K562 (cell line): Measurements from ENCODE around the gene APOL4. TPM values are rescaled to one million over a fixed set of nuclear protein-coding genes. Genes with fewer than 3 reads are reported as not detected.

Source experiments
- ATAC-seq: fragments of 200-7000 bp; cut with Tn5 transposase; 3 replicates; pipeline ENCODE4 v1.9.1; 2020; ENCODE audit warnings: moderate library complexity
- BruUV-seq: library from RNA; stranded (reverse); fragments of 400-500 nt; replicated peaks from 2 replicates; lab custom pipeline; 2021; lab: Mats Ljungman, UMichigan
- CTCF ChIA-PET: fragments of 300-600 bp; formaldehyde crosslinking; extraction: SDS; loops from one replicate; lab custom pipeline; 2021; ENCODE audit warnings: low intra/inter-chr PET ratio; lab: Yijun Ruan, JAX
- POLR2A ChIA-PET: fragments of 300-600, 350-650 bp; sonication (Branson Sonifier 250); formaldehyde crosslinking; extraction: SDS; loops from one replicate; lab custom pipeline; 2021; ENCODE audit warnings: antibody characterized with exemption, inconsistent platforms; lab: Yijun Ruan, JAX
- DNase-seq, 4 experiments: peaks; one replicate each; pipeline versions ENCODE4 v3.0.0 to v3.0.0-alpha.2; 2011 to 2018; ENCODE audit warnings: low spot score in 3 of 4, mixed read lengths in 3 of 4; ENCODE audit errors: extremely low read depth in 1 of 4
- FAIRE-seq: peaks from 2 replicates; lab custom pipeline; 2011; peaks lifted over from hg19 to GRCh38; lab: Jason Lieb, UNC
- H2AFZ ChIP-seq: 2 replicates; pipeline ENCODE4 v1.6.0; 2011; ENCODE audit warnings: low read depth, low read length, control low read depth, inconsistent platforms
- H3K27ac ChIP-seq: fragments of 200-600 bp; 3 replicates; pipeline ENCODE4 v1.8.0; 2011; ENCODE audit warnings: low read depth, mild to moderate bottlenecking, control low read depth, inconsistent platforms, low read length, moderate library complexity, mixed read lengths; ENCODE audit errors: extremely low read depth
- H3K27me3 ChIP-seq, 2 experiments: fragments of 300-600 bp in 1 of 2; 2 replicates in 1 of 2; 3 replicates in 1 of 2; pipeline versions ENCODE4 v1.6.0 to v1.8.0; 2011; ENCODE audit warnings: inconsistent platforms in 2 of 2, low read length in 2 of 2, mild to moderate bottlenecking in 1 of 2, mixed read lengths in 1 of 2, moderate library complexity in 1 of 2; ENCODE audit not compliant: control insufficient read depth in 2 of 2, insufficient read depth in 2 of 2
- H3K36me3 ChIP-seq: fragments of 300-600 bp; 3 replicates; pipeline ENCODE4 v1.8.0; 2011; ENCODE audit warnings: mild to moderate bottlenecking, low read length, inconsistent platforms; ENCODE audit not compliant: control insufficient read depth, insufficient read depth
- H3K4me1 ChIP-seq, 2 experiments: fragments of 200-600 bp in 1 of 2; replicated peaks in 1 of 2; 2 replicates in 1 of 2; 3 replicates in 1 of 2; pipeline versions ENCODE4 v1.5.1 to v1.8.0; 2011; ENCODE audit warnings: inconsistent platforms in 2 of 2, low read length in 2 of 2, mild to moderate bottlenecking in 1 of 2, mixed read lengths in 1 of 2, moderate library complexity in 1 of 2; ENCODE audit not compliant: control insufficient read depth in 2 of 2, insufficient read depth in 2 of 2
- H3K4me2 ChIP-seq: 2 replicates; pipeline ENCODE4 v1.6.1; 2011; ENCODE audit warnings: low read length, control low read depth, inconsistent platforms, mixed read lengths; ENCODE audit not compliant: insufficient read depth
- H3K4me3 ChIP-seq: fragments of 200-600 bp; sonication (generic), shearing (Covaris generic); 2 replicates; pipeline ENCODE4 v1.5.1; 2016; ENCODE audit warnings: control low read depth, inconsistent platforms
- H3K79me2 ChIP-seq: fragments of 200-600 bp; 3 replicates; pipeline ENCODE4 v1.8.0; 2011; ENCODE audit warnings: low read length, inconsistent platforms; ENCODE audit not compliant: control insufficient read depth, insufficient read depth
- H3K9ac ChIP-seq, 2 experiments: 2 replicates each; pipeline versions ENCODE4 v1.6.0 to v1.6.1; 2011; ENCODE audit warnings: low read depth in 2 of 2, low read length in 2 of 2, control low read depth in 1 of 2, inconsistent platforms in 1 of 2, mild to moderate bottlenecking in 1 of 2, mixed read lengths in 1 of 2; ENCODE audit not compliant: insufficient read depth in 1 of 2
- H3K9me1 ChIP-seq: one replicate; pipeline ENCODE4 v1.6.0; 2011; ENCODE audit warnings: inconsistent platforms, mild to moderate bottlenecking, low read length, moderate library complexity; ENCODE audit not compliant: control insufficient read depth, insufficient read depth
- H3K9me3 ChIP-seq: replicated peaks from 2 replicates; pipeline ENCODE4 v1.5.1; 2011; ENCODE audit warnings: low read depth, low read length, inconsistent platforms; ENCODE audit not compliant: control insufficient read depth, insufficient read depth
- H4K20me1 ChIP-seq: replicated peaks from 2 replicates; pipeline ENCODE4 v1.6.1; 2011; ENCODE audit warnings: low read length, inconsistent platforms, mixed read lengths; ENCODE audit not compliant: control insufficient read depth, insufficient read depth
- ARID2 ChIP-seq: fragments of 450-650 bp; IDR thresholded peaks from 2 replicates; pipeline ENCODE4 v1.6.1; 2017; ENCODE audit warnings: antibody characterized with exemption, mild to moderate bottlenecking
- DNMT1 ChIP-seq: fragments of 450-650 bp; IDR thresholded peaks from 2 replicates; pipeline ENCODE4 v1.6.1; 2016; ENCODE audit warnings: antibody characterized with exemption, mild to moderate bottlenecking
- FOXM1 ChIP-seq, 2 experiments: fragments of 450-650 bp in 1 of 2; sonication (generic) in 1 of 2; formaldehyde crosslinking in 1 of 2; IDR thresholded peaks; 2 replicates each; pipeline versions ENCODE4 v1.6.1 to v1.9.0; 2017 to 2022; ENCODE audit warnings: low read depth in 2 of 2, mild to moderate bottlenecking in 2 of 2, missing genetic modification reagents in 1 of 2, moderate library complexity in 1 of 2
- HDGF ChIP-seq: fragments of 450-650 bp; IDR thresholded peaks from 2 replicates; pipeline ENCODE4 v1.6.1; 2016
- KHSRP ChIP-seq: fragments of 450-650 bp; IDR thresholded peaks from 2 replicates; pipeline ENCODE4 v1.6.1; 2017
- KLF6 ChIP-seq: fragments of 250-450 bp; sonication (Bioruptor Pico); IDR thresholded peaks from 2 replicates; pipeline ENCODE4 v1.4.0; 2020; ENCODE audit warnings: mild to moderate bottlenecking, moderate library complexity, borderline replicate concordance
- L3MBTL2 ChIP-seq: fragments of 450-650 bp; IDR thresholded peaks from 2 replicates; pipeline ENCODE4 v1.6.1; 2016; ENCODE audit warnings: mild to moderate bottlenecking, moderate library complexity
- NR2C1 ChIP-seq, 2 experiments: fragments of 450-650 bp; IDR thresholded peaks; 2 replicates each; pipeline ENCODE4 v1.6.1; 2017; ENCODE audit warnings: mild to moderate bottlenecking in 2 of 2, antibody characterized with exemption in 1 of 2, inconsistent platforms in 1 of 2, missing compliant biosample characterization in 1 of 2, missing genetic modification characterization in 1 of 2
- NUFIP1 ChIP-seq: fragments of 450-650 bp; IDR thresholded peaks from 2 replicates; pipeline ENCODE4 v1.6.1; 2018; ENCODE audit not compliant: partially characterized antibody
- POLR3G ChIP-seq: IDR thresholded peaks from 2 replicates; pipeline ENCODE4 v1.6.1; 2011; ENCODE audit not compliant: insufficient read length, insufficient replicate concordance; ENCODE audit errors: extremely low read depth
- SAFB2 ChIP-seq: fragments of 200-400 bp; formaldehyde crosslinking; IDR thresholded peaks from 2 replicates; pipeline ENCODE4 v1.6.1; 2018; ENCODE audit warnings: borderline replicate concordance, low read length, low read depth, moderate library complexity; ENCODE audit not compliant: severe bottlenecking
- SMARCB1 ChIP-seq: IDR thresholded peaks from 2 replicates; pipeline ENCODE4 v1.6.1; 2011; ENCODE audit warnings: improper control_type of control experiment, low read depth; ENCODE audit not compliant: insufficient read length
- SOX6 ChIP-seq: fragments of 450-650 bp; IDR thresholded peaks from 2 replicates; pipeline ENCODE4 v1.6.1; 2014; ENCODE audit warnings: mild to moderate bottlenecking
- SRSF7 ChIP-seq: fragments of 200-400 bp; formaldehyde crosslinking; optimal IDR thresholded peaks from 2 replicates; pipeline ENCODE3; 2017; ENCODE audit warnings: mild to moderate bottlenecking, low read depth, low read length
- TCF3 ChIP-seq: sonication (generic); formaldehyde crosslinking; IDR thresholded peaks from 2 replicates; pipeline ENCODE4 v1.4.0; 2020; ENCODE audit warnings: mild to moderate bottlenecking, missing genetic modification reagents
- ZBTB11 ChIP-seq, 3 experiments: fragments of 200-800 bp in 1 of 3; fragments of 250-450 bp in 1 of 3; fragments of 450-650 bp in 1 of 3; sonication (Bioruptor Pico) in 1 of 3; sonication (Bioruptor generic) in 1 of 3; formaldehyde crosslinking in 1 of 3; IDR thresholded peaks; 2 replicates each; pipeline versions ENCODE4 v1.6.1 to v1.8.0; 2016 to 2022; ENCODE audit warnings: mild to moderate bottlenecking in 2 of 3, missing genetic modification characterization in 2 of 3, missing compliant biosample characterization in 1 of 3, moderate library complexity in 1 of 3
- ZNF384 ChIP-seq: IDR thresholded peaks from 2 replicates; pipeline ENCODE4 v1.6.1; 2012; ENCODE audit warnings: low read depth, low read length, improper control_type of control experiment
- ZNF76 ChIP-seq: fragments of 250-450 bp; sonication (Bioruptor Pico); IDR thresholded peaks from 2 replicates; pipeline ENCODE4 v1.4.0; 2020; ENCODE audit warnings: mild to moderate bottlenecking, moderate library complexity, borderline replicate concordance
- WGBS: fragments of 100-300 bp; shearing (Covaris generic); methylation state at CpG from one replicate; pipeline ENCODE4 v1.1.6; 2016; ENCODE audit warnings: low coverage, mixed read lengths; ENCODE audit not compliant: insufficient coverage; ENCODE audit errors: missing lambda C conversion rate; 5-methylcytosine and 5-hydroxymethylcytosine counted together
- in situ Hi-C: fragments of 300-500 bp; cut with MboI; formaldehyde crosslinking; loops from 4 replicates; pipeline ENCODE4 v1.15.0; 2018; ENCODE audit warnings: inconsistent platforms, mixed read lengths
- intact Hi-C: fragments of 100-400 bp; cut with micrococcal nuclease; formaldehyde crosslinking; loops from 2 replicates; pipeline ENCODE4 v1.14.2; 2022
- polyA plus RNA-seq, 8 experiments: library from polyadenylated mRNA; depleted of rRNA in 4 of 8; stranded (reverse) in 5 of 8; unstranded in 3 of 8; fragments of >200 nt; fragmentation: Nextera tagmentation in 2 of 8; fragmentation: Illumina TruSeq in 1 of 8; extraction: Ambion mirVana in 2 of 8; extraction: Trizol in 1 of 8; gene quantifications; 2 replicates each; pipeline versions ENCODE4 v1.2.1 to v1.2.3, GENCODE V29; 2011 to 2014; ENCODE audit warnings: inconsistent platforms in 1 of 8, missing spikeins in 1 of 8
- total RNA-seq, 7 experiments: library from RNA; depleted of rRNA in 6 of 7; stranded (reverse); fragments of >200 nt in 6 of 7; fragmentation: Illumina TruSeq in 2 of 7; extraction: Trizol in 2 of 7; gene quantifications; 2 replicates each; pipeline versions ENCODE4 v1.2.1 to v1.2.3, GENCODE V29; 2011 to 2021; ENCODE audit warnings: low replicate concordance in 1 of 7

Gene APOL4
- total and polyA plus RNA-seq, 9 of the 15 experiments (the other 6 are each of a cell fraction or from before 2014, with no cell fraction given), result 6.5 to 15.0 (median 9.8) TPM

- TF ChIP-seq ZBTB11 (CRISPR knock-in tag; IDR thresholded peaks at IDR 0.05) (no peak), POLR3G (no peak)
- TF ChIP-seq, all 486 proteins: peak for 3
Measured at GRCh38 chr22:36249160-36249559, 47.6 kb upstream of the APOL4 start (continued).

- intact Hi-C loops, result no loop called here
- FAIRE-seq, result no peak
- TF ChIP-seq SRSF7 (no peak), NR2C1 (IDR thresholded peaks at IDR 0.05) (no peak), NR2C1 (tag; IDR thresholded peaks at IDR 0.05) (no peak), DNMT1 (no peak), L3MBTL2 (0 out of 2 replicates have a peak, but pooled peaks have one; percentile 13), SOX6 (peak; percentile 86), ZNF384 (no peak), FOXM1 (IDR thresholded peaks at IDR 0.05; ENCODE audit: low read depth) (no peak), FOXM1 (CRISPR knock-in tag; IDR thresholded peaks at IDR 0.05; ENCODE audit: low read depth) (no peak), SMARCB1 (no peak), TCF3 (peak; percentile 24), KLF6 (CRISPR knock-in tag) (no peak), KHSRP (no peak), ARID2 (no peak), HDGF (no peak), SAFB2 (no peak), ZNF76 (CRISPR knock-in tag) (no peak), NUFIP1 (no peak)
Measured at GRCh38 chr22:36247955-36248354, 46.3 kb upstream of the APOL4 start.

More at GRCh38 chr22:36247955-36248354, 46.3 kb upstream of the APOL4 start:
- Histone ChIP-seq H3K27ac (no peak overlapping the region), H3K79me2 (no peaks in the 10 kb centered on the region), H3K4me1 (peaks cover 3 to 8% of the 10 kb centered on the region in 2 experiments; a peak in 1 of 5 replicates), H3K4me2 (no peak overlapping the region), H3K36me3 (no peaks in the 10 kb centered on the region), H3K9me3 (peaks cover 3% of the 10 kb centered on the region; the same call in 1 of the 2 replicates), H3K9ac (no peak overlapping the region), H4K20me1 (no peaks in the 10 kb centered on the region), H2AFZ (peak overlapping the region; percentile 8; the same call in 1 of the 2 replicates), H3K9me1 (no peaks in the 10 kb centered on the region), H3K27me3 (no peaks in the 10 kb centered on the region), H3K4me3 (no peak overlapping the region)
- ChIA-PET POLR2A (no interaction called here), CTCF (no interaction called here)
- no TSS peak for BruUV-seq
- no peak for DNase-seq
- WGBS, result 14% methylated on average over 5 of the region's 5 CpGs
- in situ Hi-C loops, result no loop called here
- ATAC-seq, result no peak
